ENCODE results near the gene CARNS1.

DNA sequence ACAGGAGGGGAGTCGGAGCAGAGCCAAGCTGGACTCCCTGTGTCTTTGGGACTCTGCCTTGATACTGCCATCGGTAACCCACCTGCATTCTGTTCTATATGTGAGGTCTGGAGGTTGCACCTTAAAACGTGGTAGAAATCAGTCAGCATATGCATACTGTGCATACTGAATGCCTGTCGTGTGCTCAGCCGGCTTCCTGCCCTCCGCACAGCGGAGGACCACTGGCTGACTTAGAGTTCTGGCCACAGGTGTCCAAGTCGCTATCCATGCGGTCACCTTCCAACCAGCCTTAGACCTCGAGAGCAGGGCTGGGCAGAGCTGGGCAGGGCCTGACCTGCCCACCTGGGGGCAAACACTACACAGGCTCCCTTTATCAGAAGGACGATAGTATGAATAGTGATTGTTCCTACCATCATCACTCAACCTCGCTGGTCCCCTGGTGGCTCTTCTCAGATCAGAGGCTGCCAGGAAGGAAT, 7.8 kb upstream of the CARNS1 start:
- TF ChIP-seq, protein P1, sequence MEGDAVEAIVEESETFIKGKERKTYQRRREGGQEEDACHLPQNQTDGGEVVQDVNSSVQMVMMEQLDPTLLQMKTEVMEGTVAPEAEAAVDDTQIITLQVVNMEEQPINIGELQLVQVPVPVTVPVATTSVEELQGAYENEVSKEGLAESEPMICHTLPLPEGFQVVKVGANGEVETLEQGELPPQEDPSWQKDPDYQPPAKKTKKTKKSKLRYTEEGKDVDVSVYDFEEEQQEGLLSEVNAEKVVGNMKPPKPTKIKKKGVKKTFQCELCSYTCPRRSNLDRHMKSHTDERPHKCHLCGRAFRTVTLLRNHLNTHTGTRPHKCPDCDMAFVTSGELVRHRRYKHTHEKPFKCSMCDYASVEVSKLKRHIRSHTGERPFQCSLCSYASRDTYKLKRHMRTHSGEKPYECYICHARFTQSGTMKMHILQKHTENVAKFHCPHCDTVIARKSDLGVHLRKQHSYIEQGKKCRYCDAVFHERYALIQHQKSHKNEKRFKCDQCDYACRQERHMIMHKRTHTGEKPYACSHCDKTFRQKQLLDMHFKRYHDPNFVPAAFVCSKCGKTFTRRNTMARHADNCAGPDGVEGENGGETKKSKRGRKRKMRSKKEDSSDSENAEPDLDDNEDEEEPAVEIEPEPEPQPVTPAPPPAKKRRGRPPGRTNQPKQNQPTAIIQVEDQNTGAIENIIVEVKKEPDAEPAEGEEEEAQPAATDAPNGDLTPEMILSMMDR (IDR thresholded peaks at IDR 0.05): no peak
- no peak for TF ChIP-seq POLR2A (IDR thresholded peaks at IDR 0.05)
